Mesodermal cell (in vitro differentiated cells): ENCODE results near the gene ADAMTS17.

Source experiments
- H3K27ac ChIP-seq: 2 replicates; pipeline ENCODE4 v1.7.0; 2013; ENCODE audit warnings: mild to moderate bottlenecking, low read depth, low read length, moderate library complexity; ENCODE audit not compliant: severe bottlenecking
- H3K36me3 ChIP-seq: 2 replicates; pipeline ENCODE4 v1.7.1; 2013; ENCODE audit warnings: mild to moderate bottlenecking, low read length, moderate library complexity; ENCODE audit not compliant: control insufficient read depth, insufficient read depth
- H3K4me1 ChIP-seq: one replicate; pipeline ENCODE4 v1.7.1; 2013; ENCODE audit warnings: mild to moderate bottlenecking, low read length; ENCODE audit not compliant: insufficient read depth, control insufficient read depth, poor library complexity, severe bottlenecking
- H3K4me3 ChIP-seq: 2 replicates; pipeline ENCODE4 v1.7.0; 2013; ENCODE audit warnings: low read length, control low read depth, mild to moderate bottlenecking; ENCODE audit not compliant: insufficient read depth, poor library complexity, severe bottlenecking; ENCODE audit errors: extremely low read depth
- H3K9me3 ChIP-seq: 2 replicates; pipeline ENCODE4 v1.7.1; 2013; ENCODE audit warnings: mild to moderate bottlenecking, low read length, moderate library complexity; ENCODE audit not compliant: control insufficient read depth
- WGBS, 2 experiments: methylation state at CpG; one replicate each; pipeline ENCODE4 v1.1.5; 2013; ENCODE audit warnings: missing lambda C conversion rate in 2 of 2; ENCODE audit not compliant: insufficient coverage in 2 of 2; 5-methylcytosine and 5-hydroxymethylcytosine counted together

Gene ADAMTS17

DNA sequence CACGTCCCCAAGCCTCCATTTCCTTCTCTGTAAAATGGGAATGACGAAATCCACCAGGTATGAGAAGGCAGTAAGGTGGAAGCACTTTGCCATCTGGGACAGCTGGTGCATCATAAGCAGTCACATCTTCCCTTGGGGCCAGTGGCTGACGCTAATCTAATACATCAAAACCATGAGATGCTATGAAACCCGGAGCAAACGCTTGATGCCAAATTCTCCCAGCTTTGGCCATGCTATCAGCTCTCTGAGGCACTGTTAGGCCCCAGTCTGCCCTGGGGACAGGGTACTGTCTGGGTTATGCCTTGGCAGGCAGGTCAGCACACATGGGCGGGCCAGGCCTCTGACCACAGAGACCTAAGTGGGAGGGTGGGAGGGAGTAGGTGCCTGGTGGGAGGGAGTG is 66.1 kb downstream of the ADAMTS17 start:
- H3K27ac ChIP-seq, result no peak overlapping the region
- WGBS, 2 experiments, result 90 to 100% methylated on average over 3 to 4 of the region's 6 CpGs
- H3K36me3 ChIP-seq, result no peaks in the 10 kb centered on the region
- no peak overlapping the region for H3K4me3 ChIP-seq
- no peaks in the 10 kb centered on the region for H3K4me1 ChIP-seq
- H3K9me3 ChIP-seq, result peaks cover 5% of the 10 kb centered on the region

DNA sequence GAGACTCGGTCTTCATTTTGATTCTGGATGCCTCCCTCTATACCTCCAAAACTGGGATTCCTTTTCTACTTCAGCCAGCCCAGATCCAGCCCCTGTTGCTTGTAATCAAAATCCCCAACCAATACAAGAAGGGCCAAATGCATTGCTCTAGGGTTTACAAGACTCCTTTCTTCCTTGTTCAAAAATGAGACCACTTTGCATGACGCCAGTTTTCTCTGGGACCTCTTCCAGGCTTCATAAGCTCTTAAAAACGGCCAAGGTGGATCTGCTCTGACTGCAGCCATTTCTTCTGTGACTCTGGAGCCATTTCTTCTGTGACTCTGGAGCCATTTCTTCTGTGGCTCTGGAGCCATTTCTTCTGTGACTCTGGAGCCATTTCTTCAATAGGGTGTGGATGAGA is 71.9 kb downstream of the ADAMTS17 start:
- no peak overlapping the region for H3K4me3 ChIP-seq
- no peaks in the 10 kb centered on the region for H3K4me1 ChIP-seq
- no peak overlapping the region for H3K27ac ChIP-seq
- WGBS, 2 experiments, result 65 to 81% methylated on average over 3 of the region's 3 CpGs
- no peaks in the 10 kb centered on the region for H3K36me3 ChIP-seq
- H3K9me3 ChIP-seq, result peaks cover 5% of the 10 kb centered on the region

DNA sequence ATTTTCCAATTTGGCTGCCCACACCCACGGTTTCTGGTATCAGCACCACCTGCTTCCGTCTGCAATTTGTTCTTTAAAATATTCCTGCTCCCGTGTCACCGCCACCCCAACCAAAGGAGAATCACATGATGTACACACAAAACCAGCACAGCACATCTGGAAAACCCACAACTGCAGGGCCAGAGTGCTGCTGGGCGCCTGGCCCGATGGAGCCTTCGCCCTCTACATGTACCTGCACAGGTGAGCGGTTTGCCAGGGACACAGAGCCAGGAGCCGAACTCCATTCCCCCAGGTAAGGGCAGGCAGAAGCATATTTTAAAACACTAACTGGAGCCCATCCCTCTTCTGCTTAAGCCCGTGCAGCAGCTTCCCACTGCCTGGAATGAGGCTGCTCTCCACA is 75.6 kb downstream of the ADAMTS17 start:
- no peaks in the 10 kb centered on the region for H3K36me3 ChIP-seq
- 89 to 91% methylated on average over 9 to 10 of the region's 10 CpGs for WGBS, 2 experiments
- no peaks in the 10 kb centered on the region for H3K9me3 ChIP-seq
- no peaks in the 10 kb centered on the region for H3K4me1 ChIP-seq
- H3K4me3 ChIP-seq, result no peak overlapping the region
- no peak overlapping the region for H3K27ac ChIP-seq

DNA sequence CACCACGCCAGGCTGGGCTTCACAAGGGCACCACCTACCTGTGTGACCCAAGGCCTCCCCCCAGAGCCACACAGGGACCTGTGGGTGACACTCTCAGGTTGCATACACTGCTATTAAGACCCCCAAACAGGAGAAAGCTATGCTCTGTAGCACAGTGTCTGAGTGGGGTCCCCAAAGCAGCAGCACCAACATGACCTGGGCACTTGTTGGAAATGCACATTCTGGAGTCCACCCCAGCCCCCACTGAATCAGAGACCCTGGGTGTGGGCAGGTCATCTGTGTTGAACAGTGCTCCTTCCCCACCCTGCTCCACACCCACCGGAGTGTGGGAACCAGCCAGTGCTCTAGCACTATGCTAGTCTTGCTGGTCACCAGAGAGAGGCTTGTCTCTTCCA is 76.1 kb downstream of the ADAMTS17 start:
- H3K9me3 ChIP-seq, result no peaks in the 10 kb centered on the region
- no peak overlapping the region for H3K27ac ChIP-seq
- H3K4me3 ChIP-seq, result no peak overlapping the region
- 86 to 94% methylated on average over 1 to 2 of the region's 2 CpGs for WGBS, 2 experiments
- H3K36me3 ChIP-seq, result no peaks in the 10 kb centered on the region
- no peaks in the 10 kb centered on the region for H3K4me1 ChIP-seq

DNA sequence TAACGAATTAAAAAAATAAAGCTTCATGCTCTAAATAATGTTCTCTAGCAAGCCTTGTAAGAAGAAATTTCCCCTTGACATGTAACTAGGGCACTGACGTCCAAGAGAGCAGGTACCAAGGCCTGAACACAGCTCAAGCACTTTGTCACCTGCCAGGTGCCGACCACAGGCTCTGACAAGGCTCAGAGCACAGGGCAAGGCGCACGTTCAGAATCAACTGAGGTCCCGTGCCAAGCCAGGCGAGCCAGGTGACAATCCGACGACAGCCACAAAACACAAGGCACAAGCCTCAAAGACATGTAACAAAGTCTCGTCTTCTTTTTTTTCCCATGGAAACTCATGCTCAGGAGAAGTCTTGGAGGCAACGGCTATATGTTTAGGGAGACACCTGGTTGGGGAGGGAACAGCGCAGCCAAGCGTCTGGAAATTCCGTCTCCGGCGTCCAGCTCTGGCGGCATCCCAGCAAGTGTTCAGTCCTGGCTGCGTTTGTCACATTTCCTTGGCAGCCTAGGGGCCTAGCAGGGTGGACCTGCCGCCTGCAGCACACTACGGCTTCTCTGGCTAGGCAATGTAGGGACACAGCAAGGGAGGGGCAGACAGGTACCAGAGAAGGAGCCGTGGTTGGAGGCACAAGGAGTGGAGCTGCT is 76.7 kb downstream of the ADAMTS17 start:
- 81 to 82% methylated on average over 16 to 19 of the region's 21 CpGs for WGBS, 2 experiments
- no peaks in the 10 kb centered on the region for H3K9me3 ChIP-seq

GRCh38 chr15:100263721-100264455 is 77.9 kb downstream of the ADAMTS17 start:
- Histone ChIP-seq H3K36me3 (no peaks in the 10 kb centered on the region), H3K27ac (no peak overlapping the region), H3K4me3 (no peak overlapping the region), H3K9me3 (no peaks in the 10 kb centered on the region), H3K4me1 (no peaks in the 10 kb centered on the region)
- 90 to 94% methylated on average over 12 to 13 of the region's 14 CpGs for WGBS, 2 experiments

More for the DNA sequence above, 76.7 kb downstream of the ADAMTS17 start:
- Histone ChIP-seq H3K36me3 (no peaks in the 10 kb centered on the region), H3K4me3 (no peak overlapping the region), H3K4me1 (no peaks in the 10 kb centered on the region), H3K27ac (no peak overlapping the region)

DNA sequence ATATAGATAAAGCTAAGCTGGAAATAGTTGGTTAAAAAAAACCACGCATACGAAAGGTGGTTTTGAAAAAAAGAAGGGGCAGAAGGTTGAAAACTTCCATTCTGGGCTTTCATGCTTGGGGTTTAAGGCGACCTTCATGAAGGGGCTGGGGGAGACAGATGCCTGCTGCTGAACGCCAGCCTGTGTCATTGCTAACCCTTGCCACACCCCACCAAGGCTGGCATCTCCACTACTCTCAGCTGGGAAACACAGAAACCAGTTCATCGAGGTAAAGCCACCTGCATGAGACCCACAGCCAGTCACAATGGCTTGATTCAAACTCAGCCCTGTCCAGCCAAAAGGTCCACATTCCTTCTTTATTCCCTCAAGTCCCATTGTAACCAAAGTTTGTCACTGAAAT is 78.7 kb downstream of the ADAMTS17 start:
- H3K9me3 ChIP-seq, result no peaks in the 10 kb centered on the region
- H3K4me3 ChIP-seq, result no peak overlapping the region
- WGBS, 2 experiments, result 87 to 100% methylated on average over 3 of the region's 5 CpGs
- H3K4me1 ChIP-seq, result no peaks in the 10 kb centered on the region
- no peaks in the 10 kb centered on the region for H3K36me3 ChIP-seq
- H3K27ac ChIP-seq, result no peak overlapping the region

DNA sequence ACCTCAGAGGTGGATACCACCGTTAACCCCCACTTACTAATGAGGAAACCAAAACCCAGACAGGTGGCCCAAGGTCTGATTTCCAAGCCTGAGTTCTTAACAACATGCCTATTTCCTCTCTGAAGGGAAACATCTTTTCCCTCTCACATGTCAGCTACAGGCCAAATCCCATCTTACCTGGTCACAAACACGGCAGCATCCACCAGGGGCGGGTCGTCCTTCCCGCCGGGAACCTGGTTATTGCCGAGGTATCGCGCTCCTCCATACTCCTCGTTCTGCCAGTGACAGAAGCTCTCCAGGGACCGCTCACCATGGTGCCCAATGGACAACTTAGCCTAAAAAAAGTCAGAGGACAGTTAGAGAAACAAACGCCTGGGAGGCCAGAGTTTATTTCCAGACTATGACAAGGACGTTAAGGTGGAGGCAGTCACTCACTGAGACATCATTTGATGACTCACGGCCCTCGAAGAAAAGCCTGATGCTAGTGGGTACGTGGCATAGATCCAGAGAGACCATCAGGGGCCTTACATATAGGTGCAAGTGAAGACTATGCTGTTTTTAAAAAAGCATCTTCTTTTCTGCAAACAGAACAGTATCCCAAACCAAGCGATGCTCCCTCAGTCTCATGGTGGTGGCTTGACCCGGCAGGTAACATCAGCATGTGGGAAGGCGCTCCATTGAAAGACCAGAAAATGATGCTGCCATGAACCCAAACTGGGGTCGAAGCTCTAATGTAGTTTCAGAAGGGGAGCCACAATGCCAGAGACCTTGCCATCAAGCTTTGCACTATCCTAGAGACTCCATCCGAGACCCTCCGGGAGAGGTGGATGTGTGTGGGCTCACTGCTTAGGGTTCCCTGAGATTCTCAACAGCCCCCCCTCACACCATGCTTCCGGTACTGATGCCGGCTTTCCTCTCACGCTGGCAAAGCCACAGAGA is 80.2 kb downstream of the ADAMTS17 start:
- 87 to 92% methylated on average over 18 to 19 of the region's 25 CpGs for WGBS, 2 experiments
- H3K27ac ChIP-seq, result no peak overlapping the region
- H3K9me3 ChIP-seq, result no peaks in the 10 kb centered on the region
- H3K4me3 ChIP-seq, result no peak overlapping the region
- no peaks in the 10 kb centered on the region for H3K4me1 ChIP-seq
- H3K36me3 ChIP-seq, result no peaks in the 10 kb centered on the region

DNA sequence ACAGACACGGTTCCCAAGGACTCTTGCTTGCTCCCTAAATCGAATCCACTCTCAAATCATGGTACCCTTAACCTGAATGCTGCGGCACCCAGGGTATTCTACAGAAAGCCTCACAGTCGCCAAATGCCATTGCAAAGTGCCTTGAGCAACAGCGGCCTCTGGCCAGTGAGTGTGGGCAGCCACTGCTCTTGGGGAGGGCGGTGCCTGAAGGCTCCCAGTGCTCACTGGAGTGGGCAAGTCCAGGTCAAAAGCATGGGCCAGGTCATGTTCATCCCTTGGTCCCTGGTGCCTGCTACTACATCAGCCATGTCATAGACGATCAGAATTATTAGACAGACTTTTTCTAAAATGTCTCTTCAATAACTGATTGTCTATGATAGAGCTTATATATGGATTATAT is 82.5 kb downstream of the ADAMTS17 start:
- Histone ChIP-seq H3K9me3 (no peaks in the 10 kb centered on the region), H3K27ac (no peak overlapping the region), H3K36me3 (no peaks in the 10 kb centered on the region), H3K4me1 (no peaks in the 10 kb centered on the region), H3K4me3 (no peak overlapping the region)
- 75 to 92% methylated on average over 5 to 6 of the region's 7 CpGs for WGBS, 2 experiments

GRCh38 chr15:100256970-100257650 is 84.7 kb downstream of the ADAMTS17 start:
- 87 to 94% methylated on average over 19 of the region's 19 CpGs for WGBS, 2 experiments

More at GRCh38 chr15:100256970-100257650, 84.7 kb downstream of the ADAMTS17 start:
- no peaks in the 10 kb centered on the region for H3K4me1 ChIP-seq
- no peaks in the 10 kb centered on the region for H3K36me3 ChIP-seq
- no peak overlapping the region for H3K4me3 ChIP-seq
- no peaks in the 10 kb centered on the region for H3K9me3 ChIP-seq
- no peak overlapping the region for H3K27ac ChIP-seq
